Neuronal stem cell (in vitro differentiated cells): ENCODE data around the gene GPS2.

Experiments used
- DNase-seq: peaks from one replicate; pipeline ENCODE4 v3.0.0-alpha.2; 2013; ENCODE audit warnings: low spot score
- H2AFZ ChIP-seq: one replicate; pipeline ENCODE4 v1.6.1; 2013; ENCODE audit warnings: mild to moderate bottlenecking, low read length, inconsistent platforms
- H2AK5ac ChIP-seq: 2 replicates; pipeline ENCODE4 v1.6.1; 2013; ENCODE audit warnings: low read depth, mild to moderate bottlenecking, inconsistent platforms, low read length, moderate library complexity, mixed read lengths
- H2BK120ac ChIP-seq: 2 replicates; pipeline ENCODE4 v1.6.1; 2013; ENCODE audit warnings: low read depth, mild to moderate bottlenecking, inconsistent platforms, low read length, moderate library complexity, mixed read lengths
- H2BK12ac ChIP-seq: one replicate; pipeline ENCODE4 v1.6.1; 2013; ENCODE audit warnings: low read length, inconsistent platforms
- H2BK15ac ChIP-seq: 2 replicates; pipeline ENCODE4 v1.6.1; 2013; ENCODE audit warnings: mild to moderate bottlenecking, low read length, inconsistent platforms, mixed read lengths
- H2BK5ac ChIP-seq: one replicate; pipeline ENCODE4 v1.6.1; 2013; ENCODE audit warnings: inconsistent platforms, mild to moderate bottlenecking, low read length, moderate library complexity
- H3K14ac ChIP-seq: one replicate; pipeline ENCODE4 v1.6.1; 2013; ENCODE audit warnings: low read length, inconsistent platforms
- H3K18ac ChIP-seq: 2 replicates; pipeline ENCODE4 v1.6.1; 2013; ENCODE audit warnings: low read length, inconsistent platforms
- H3K23ac ChIP-seq: 2 replicates; pipeline ENCODE4 v1.6.1; 2013; ENCODE audit warnings: low read depth, mild to moderate bottlenecking, mixed read lengths, low read length, inconsistent platforms; ENCODE audit not compliant: poor library complexity
- H3K27ac ChIP-seq: replicated peaks from 3 replicates; pipeline ENCODE4 v1.5.1; 2013; ENCODE audit warnings: low read length, inconsistent platforms
- H3K27me3 ChIP-seq, 3 experiments: 2 replicates each; pipeline ENCODE4 v1.6.1; 2013; ENCODE audit warnings: low read length in 3 of 3, mild to moderate bottlenecking in 2 of 3, inconsistent platforms in 1 of 3, low read depth in 1 of 3, mixed read lengths in 1 of 3, moderate library complexity in 1 of 3; ENCODE audit not compliant: control insufficient read depth in 3 of 3, insufficient read depth in 3 of 3
- H3K36me3 ChIP-seq, 2 donors: replicated peaks in 1 of 2; 2 replicates each; pipeline ENCODE4 v1.6.1; 2013; ENCODE audit warnings: low read length in 2 of 2; ENCODE audit not compliant: control insufficient read depth in 2 of 2, insufficient read depth in 2 of 2
- H3K4ac ChIP-seq: 2 replicates; pipeline ENCODE4 v1.6.1; 2013; ENCODE audit warnings: inconsistent platforms, mild to moderate bottlenecking, low read length, moderate library complexity
- H3K4me1 ChIP-seq, 2 donors: 1 replicate in 1 of 2; 2 replicates in 1 of 2; pipeline ENCODE4 v1.6.1; 2013; ENCODE audit warnings: low read length in 2 of 2, low read depth in 1 of 2; ENCODE audit not compliant: control insufficient read depth in 2 of 2, insufficient read depth in 1 of 2
- H3K4me2 ChIP-seq: one replicate; pipeline ENCODE4 v1.6.1; 2013; ENCODE audit warnings: mild to moderate bottlenecking, low read length, inconsistent platforms; ENCODE audit not compliant: insufficient read depth, poor library complexity, severe bottlenecking
- H3K4me3 ChIP-seq, 2 donors: 2 replicates each; pipeline ENCODE4 v1.5.1; 2013; ENCODE audit warnings: low read length in 2 of 2, mild to moderate bottlenecking in 2 of 2, inconsistent platforms in 1 of 2, moderate library complexity in 1 of 2
- H3K79me1 ChIP-seq: one replicate; pipeline ENCODE4 v1.6.1; 2013; ENCODE audit warnings: low read depth, mild to moderate bottlenecking, inconsistent platforms, low read length, moderate library complexity
- H3K9ac ChIP-seq: one replicate; pipeline ENCODE4 v1.6.1; 2013; ENCODE audit warnings: mild to moderate bottlenecking, low read depth, low read length, inconsistent platforms; ENCODE audit not compliant: poor library complexity
- H3K9me3 ChIP-seq, 2 donors: replicated peaks in 1 of 2; 2 replicates each; pipeline versions ENCODE3 to v1.6.1; 2013; ENCODE audit warnings: low read length in 2 of 2, mild to moderate bottlenecking in 2 of 2, inconsistent platforms in 1 of 2, low read depth in 1 of 2, mixed read lengths in 1 of 2, moderate library complexity in 1 of 2; ENCODE audit not compliant: control insufficient read depth in 2 of 2, insufficient read depth in 1 of 2
- H4K8ac ChIP-seq: one replicate; pipeline ENCODE4 v1.6.1; 2013; ENCODE audit warnings: low read depth, mild to moderate bottlenecking, inconsistent platforms, low read length, moderate library complexity
- H4K91ac ChIP-seq: one replicate; pipeline ENCODE4 v1.6.1; 2013; ENCODE audit warnings: low read length, low read depth, mild to moderate bottlenecking, inconsistent platforms; ENCODE audit not compliant: poor library complexity
- WGBS, 2 donors: extraction: QIAGEN DNeasy Blood & Tissue Kit; methylation state at CpG; one replicate each; pipeline ENCODE4 v1.1.7; 2013; ENCODE audit warnings: missing lambda C conversion rate in 2 of 2, mixed read lengths in 1 of 2; ENCODE audit not compliant: insufficient read length in 2 of 2, insufficient replicate concordance in 1 of 2; ENCODE audit errors: extremely low coverage in 2 of 2; 5-methylcytosine and 5-hydroxymethylcytosine counted together

GPS2 gene

GRCh38 chr17:7294614-7295153 lies 20.5 kb downstream of the GPS2 start, which contains the start of gene YBX2:
TSS of gene YBX2 (minus strand) at chr17:7294639. CDS start at chr17:7294500, 139 bp downstream.
- WGBS, 2 donors = no CpG with 5 or more reads among the region's 57 CpGs
- H3K4me3 ChIP-seq = peak within 1 kb of the TSS; percentile 29 to 71
- H3K23ac ChIP-seq = peak within 1 kb of the TSS; percentile 89
- H3K9me3 ChIP-seq = peaks cover 0 to 3% of the 10 kb centered on the region in 2 donors
- peak within 1 kb of the TSS; percentile 49 for H2BK15ac ChIP-seq
- no peak within 1 kb of the TSS for H3K4ac ChIP-seq
- peak within 1 kb of the TSS; percentile 96 for H3K18ac ChIP-seq
- no peak within 1 kb of the TSS for H2BK5ac ChIP-seq
- peak within 1 kb of the TSS; percentile 80 for H3K4me2 ChIP-seq
- no peak within 1 kb of the TSS for H2BK12ac ChIP-seq
- H3K36me3 ChIP-seq = no peaks in the 10 kb centered on the region
- H3K79me1 ChIP-seq = peaks cover 4% of the 10 kb centered on the region
- peaks cover 7 to 22% of the 10 kb centered on the region in 2 donors for H3K4me1 ChIP-seq
- no peak within 1 kb of the TSS for H3K9ac ChIP-seq
- H2AK5ac ChIP-seq = peak within 1 kb of the TSS; percentile 94
- H3K27ac ChIP-seq = no peak within 1 kb of the TSS
- peak within 1 kb of the TSS; percentile 94 for H2BK120ac ChIP-seq
- peaks cover 10 to 48% (median 44%) of the 10 kb centered on the region in 3 experiments for H3K27me3 ChIP-seq
- peak within 1 kb of the TSS; percentile 17 for H4K8ac ChIP-seq
- peak within 1 kb of the TSS; percentile 87 for H2AFZ ChIP-seq
- no peak for DNase-seq
- no peak within 1 kb of the TSS for H4K91ac ChIP-seq
- no peak within 1 kb of the TSS for H3K14ac ChIP-seq

- H3K4me3 ChIP-seq = peak overlapping the region; percentile 22 to 48
- H3K18ac ChIP-seq = peak overlapping the region; percentile 85
- peak overlapping the region; percentile 43 for H3K23ac ChIP-seq
- peaks cover 7 to 22% of the 10 kb centered on the region in 2 donors for H3K4me1 ChIP-seq
- peak overlapping the region; percentile 87 for H2AFZ ChIP-seq
- peak overlapping the region; percentile 54 for H3K4me2 ChIP-seq
- DNase-seq = no peak
- H3K79me1 ChIP-seq = peaks cover 4% of the 10 kb centered on the region
- no peaks in the 10 kb centered on the region for H3K36me3 ChIP-seq
- H2AK5ac ChIP-seq = peak overlapping the region; percentile 4
- no peak overlapping the region for H3K27ac ChIP-seq
- no peak overlapping the region for H4K8ac ChIP-seq
- no peak overlapping the region for H2BK5ac ChIP-seq
- H2BK120ac ChIP-seq = no peak overlapping the region
- H4K91ac ChIP-seq = no peak overlapping the region
- no peak overlapping the region for H3K4ac ChIP-seq
- no peak overlapping the region for H2BK12ac ChIP-seq
- H3K14ac ChIP-seq = no peak overlapping the region
- no CpG with 5 or more reads among the region's 75 CpGs for WGBS, 2 donors
- peaks cover 10 to 48% (median 44%) of the 10 kb centered on the region in 3 experiments for H3K27me3 ChIP-seq
- no peak overlapping the region for H3K9ac ChIP-seq
- H2BK15ac ChIP-seq = peak overlapping the region; percentile 49
- H3K9me3 ChIP-seq = peaks cover 0 to 3% of the 10 kb centered on the region in 2 donors
These were observed 21.1 kb downstream of the GPS2 start for GRCh38 chr17:7293816-7294613.

- Histone ChIP-seq H3K9ac (no peak overlapping the region), H4K91ac (no peak overlapping the region), H2BK15ac (no peak overlapping the region), H2BK120ac (no peak overlapping the region), H3K4me2 (no peak overlapping the region), H3K23ac (no peak overlapping the region), H3K4me1 (peaks cover 7 to 22% of the 10 kb centered on the region in 2 donors), H3K9me3 (peaks cover 0 to 3% of the 10 kb centered on the region in 2 donors), H2AK5ac (no peak overlapping the region), H2AFZ (no peak overlapping the region), H3K79me1 (peaks cover 4% of the 10 kb centered on the region), H3K4me3 (no peak overlapping the region), H2BK5ac (no peak overlapping the region), H3K4ac (no peak overlapping the region), H3K14ac (no peak overlapping the region), H4K8ac (no peak overlapping the region), H3K27me3 (peaks cover 10 to 48% (median 44%) of the 10 kb centered on the region in 3 experiments), H3K36me3 (no peaks in the 10 kb centered on the region), H3K18ac (no peak overlapping the region), H3K27ac (no peak overlapping the region), H2BK12ac (no peak overlapping the region)
- no peak for DNase-seq
- no CpG with 5 or more reads among the region's 11 CpGs for WGBS, 2 donors
These were observed 22.0 kb downstream of the GPS2 start for GRCh38 chr17:7293159-7293558.

DNA sequence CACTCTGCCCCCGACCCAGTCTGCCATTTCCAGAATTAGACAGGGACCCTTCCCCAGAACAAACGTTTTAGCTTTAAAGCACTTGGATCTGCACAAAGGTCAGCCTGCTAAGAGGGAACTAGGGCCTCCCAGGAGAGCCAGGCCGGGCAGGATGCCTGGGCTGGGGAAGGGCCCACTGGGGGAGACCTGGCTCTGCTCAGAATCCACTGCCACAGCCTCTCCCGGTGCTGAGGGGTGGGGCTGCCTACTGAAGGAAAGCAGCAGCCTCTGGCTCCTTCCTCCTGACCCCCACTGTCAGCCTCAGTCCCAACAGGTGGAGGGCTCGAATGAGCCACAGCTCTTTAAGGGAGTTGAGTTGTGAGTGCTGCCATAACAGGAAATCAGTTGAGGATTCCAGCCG lies 22.4 kb downstream of the GPS2 start:
- H3K4me1 ChIP-seq = peaks cover 7 to 22% of the 10 kb centered on the region in 2 donors
- H3K23ac ChIP-seq = no peak overlapping the region
- H2AFZ ChIP-seq = no peak overlapping the region
- peaks cover 4% of the 10 kb centered on the region for H3K79me1 ChIP-seq
- H3K9me3 ChIP-seq = peaks cover 0 to 3% of the 10 kb centered on the region in 2 donors
- H2BK120ac ChIP-seq = no peak overlapping the region
- H3K36me3 ChIP-seq = no peaks in the 10 kb centered on the region
- no peak overlapping the region for H3K18ac ChIP-seq
- H3K27ac ChIP-seq = no peak overlapping the region
- H3K27me3 ChIP-seq = peaks cover 10 to 48% (median 44%) of the 10 kb centered on the region in 3 experiments
- no peak overlapping the region for H3K14ac ChIP-seq
- H3K4me2 ChIP-seq = no peak overlapping the region
- H4K91ac ChIP-seq = no peak overlapping the region
- H2BK12ac ChIP-seq = no peak overlapping the region
- no peak for DNase-seq
- H2BK15ac ChIP-seq = no peak overlapping the region
- no peak overlapping the region for H2BK5ac ChIP-seq
- H3K9ac ChIP-seq = no peak overlapping the region
- no peak overlapping the region for H3K4me3 ChIP-seq
- H4K8ac ChIP-seq = no peak overlapping the region
- no peak overlapping the region for H3K4ac ChIP-seq
- no CpG with 5 or more reads among the region's 6 CpGs for WGBS, 2 donors
- no peak overlapping the region for H2AK5ac ChIP-seq
